Fibroblast of skin of scalp (primary cell): ENCODE measurements around the gene CFAP74.
A peak's percentile ranks its signal among the peaks of the same experiment; 100 is the strongest.

Source experiments
- DNase-seq: peaks from one replicate; pipeline ENCODE4 v3.0.0-alpha.2; 2013

Gene CFAP74

DNA sequence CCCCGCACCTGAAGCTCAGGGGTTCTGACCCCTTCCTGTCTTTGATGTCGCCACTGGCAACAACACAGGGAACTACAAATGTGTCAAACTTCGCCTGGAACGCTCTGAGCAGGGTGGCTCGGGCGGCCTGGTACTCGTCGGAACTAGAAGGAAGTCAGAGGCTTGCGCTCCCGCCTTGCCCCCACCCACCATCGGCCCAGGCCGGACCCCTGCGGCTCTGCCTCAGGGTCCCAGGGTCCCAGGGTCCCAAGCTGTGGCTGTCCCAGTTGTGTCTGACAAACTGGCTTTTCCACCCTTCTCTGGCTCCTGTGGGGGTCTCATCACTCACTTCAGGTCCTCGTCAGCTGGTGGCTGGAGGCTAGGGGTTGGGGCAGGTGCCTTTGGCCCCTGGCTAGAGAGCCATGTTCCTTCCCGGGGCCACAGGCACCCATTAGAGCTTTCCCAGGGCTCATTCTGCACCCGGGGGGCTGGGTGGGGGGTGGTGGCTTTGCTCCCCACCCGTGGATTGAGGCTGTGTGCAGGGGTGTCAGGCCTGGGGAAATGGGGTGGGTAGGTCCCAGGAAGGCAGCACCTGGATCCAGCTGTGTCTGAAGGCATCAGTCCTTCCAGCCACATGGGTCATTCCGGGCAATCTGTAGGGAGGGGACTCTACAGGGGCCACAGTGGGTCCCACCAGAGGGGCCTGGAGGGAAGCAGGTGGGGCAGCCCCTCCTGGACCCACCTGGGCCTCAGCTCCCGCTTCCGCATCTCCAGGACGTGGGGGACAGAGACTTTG is 76.5 kb downstream of the CFAP74 start:
- no peak for DNase-seq

GRCh38 chr1:1926346-1926811 is 77.2 kb downstream of the CFAP74 start:
- DNase-seq, result no peak

- DNase-seq, result no peak
These were observed 77.9 kb downstream of the CFAP74 start for GRCh38 chr1:1925437-1926345.

DNA sequence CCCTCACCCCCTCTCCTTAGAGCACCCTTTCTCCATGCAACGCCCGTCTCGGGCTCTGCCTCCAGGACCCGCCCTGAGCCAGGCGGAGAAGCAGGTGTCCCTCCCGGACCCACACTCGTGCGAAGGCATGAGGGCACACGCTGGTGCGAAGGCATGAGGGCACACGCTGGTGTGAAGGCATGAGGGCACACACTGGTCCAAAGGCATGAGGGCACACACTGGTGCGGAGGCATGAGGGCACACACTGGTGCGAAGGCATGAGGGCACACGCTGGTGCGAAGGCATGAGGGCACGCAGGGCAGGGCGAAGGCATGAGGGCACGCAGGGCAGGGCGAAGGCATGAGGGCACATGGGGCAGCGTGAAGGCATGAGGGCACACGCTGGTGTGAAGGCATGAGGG is 78.7 kb downstream of the CFAP74 start:
- no peak for DNase-seq

DNA sequence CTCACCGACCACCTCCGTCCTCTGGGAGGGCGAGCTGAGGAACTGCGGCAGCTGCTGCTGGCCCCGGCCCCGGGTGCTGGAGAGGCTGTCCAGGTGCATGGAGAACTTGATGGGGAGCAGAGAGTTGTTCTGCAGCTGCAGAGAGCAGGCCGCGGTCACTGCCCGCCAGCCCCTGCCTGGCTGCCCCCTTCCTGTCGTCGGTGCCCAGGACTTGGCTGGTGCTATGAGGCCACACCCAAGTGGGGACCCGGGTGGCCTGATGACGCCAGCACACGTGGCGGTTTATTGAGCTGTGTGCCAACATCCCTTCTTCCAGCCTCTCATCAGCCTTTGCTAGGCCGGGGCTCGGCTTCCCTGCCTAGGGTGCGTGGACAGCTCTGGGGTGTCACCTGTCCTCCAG is 79.2 kb downstream of the CFAP74 start:
- DNase-seq, result no peak

- no peak for DNase-seq
These were observed 80.4 kb downstream of the CFAP74 start for GRCh38 chr1:1922956-1923833.

DNA sequence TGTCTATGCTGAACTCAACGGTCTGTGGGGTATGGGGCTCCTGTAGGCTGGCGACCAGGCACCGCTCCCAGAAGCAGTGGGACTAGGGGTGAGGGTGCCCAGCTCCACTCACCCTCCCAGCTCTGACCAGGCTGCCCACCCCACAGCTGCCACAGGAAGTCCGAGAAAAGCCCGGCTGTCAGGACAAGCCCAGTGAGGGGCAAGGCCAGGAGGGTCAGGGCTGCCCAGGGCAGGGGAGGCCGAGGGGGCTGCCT is 81.0 kb downstream of the CFAP74 start:
- no peak for DNase-seq

- DNase-seq, result no peak
These were observed 81.5 kb downstream of the CFAP74 start for GRCh38 chr1:1921901-1922701.

DNA sequence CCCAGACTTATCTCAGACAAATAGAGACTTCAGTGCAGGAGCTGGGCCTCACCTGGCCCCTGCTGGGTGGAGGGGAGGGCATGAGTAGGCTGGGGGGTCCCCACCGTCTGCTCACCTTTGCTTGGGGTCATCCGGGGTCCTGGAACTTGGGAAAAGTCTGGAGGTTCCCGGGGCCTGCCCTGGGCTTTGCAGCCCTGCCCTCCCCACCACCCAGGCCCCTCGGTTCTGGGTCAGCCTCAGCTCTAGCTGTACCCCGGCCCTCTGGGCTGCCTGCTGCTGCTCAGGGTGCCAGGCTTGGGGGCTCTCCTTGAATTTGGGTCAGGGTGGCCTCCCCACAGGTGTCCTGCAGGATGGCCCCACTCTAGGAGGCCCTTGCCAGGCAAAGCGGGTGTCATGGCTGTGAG is 82.1 kb downstream of the CFAP74 start:
- no peak for DNase-seq

DNA sequence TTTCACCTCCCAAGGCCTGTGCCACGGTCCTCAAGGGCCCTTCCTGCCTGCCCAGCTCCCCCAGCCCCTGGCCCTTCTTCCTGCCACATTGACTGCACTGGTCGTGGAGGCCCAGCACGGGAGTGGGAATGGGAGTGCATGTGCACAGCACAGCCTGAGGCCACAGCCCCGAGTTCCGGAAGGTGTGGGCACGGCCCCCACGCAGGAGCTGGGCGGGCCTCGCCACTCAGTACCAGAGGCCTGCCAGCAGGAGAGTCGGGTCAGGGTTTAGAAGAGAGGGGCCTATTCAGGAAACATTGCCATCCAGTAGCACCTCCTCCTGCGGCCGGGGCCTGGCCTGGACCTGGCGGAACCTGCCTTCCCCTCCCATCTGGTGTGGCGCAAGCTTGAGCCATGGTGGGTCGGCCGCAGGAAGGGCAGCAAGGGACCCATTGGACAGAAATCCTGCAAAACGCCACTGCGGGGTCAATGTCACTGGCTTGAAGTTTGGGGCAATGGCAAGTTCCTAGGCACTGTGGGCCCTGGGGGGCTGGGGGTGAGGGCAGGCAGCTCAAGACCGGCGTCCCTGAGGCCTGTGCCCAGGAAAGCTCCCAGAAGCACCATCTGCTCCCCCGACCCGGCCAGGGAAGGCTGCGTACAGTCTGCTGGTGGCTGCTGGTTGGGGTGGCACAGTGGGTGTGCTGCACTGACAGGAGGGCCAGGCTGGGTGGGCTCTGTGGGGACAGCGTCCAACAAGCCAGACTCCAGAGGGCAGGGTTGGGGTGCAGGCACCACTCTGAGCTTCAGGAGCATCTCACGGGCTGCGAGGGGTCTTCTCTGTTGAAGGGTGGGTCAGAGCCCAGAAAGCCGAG is 82.8 kb downstream of the CFAP74 start:
- no peak for DNase-seq

DNA sequence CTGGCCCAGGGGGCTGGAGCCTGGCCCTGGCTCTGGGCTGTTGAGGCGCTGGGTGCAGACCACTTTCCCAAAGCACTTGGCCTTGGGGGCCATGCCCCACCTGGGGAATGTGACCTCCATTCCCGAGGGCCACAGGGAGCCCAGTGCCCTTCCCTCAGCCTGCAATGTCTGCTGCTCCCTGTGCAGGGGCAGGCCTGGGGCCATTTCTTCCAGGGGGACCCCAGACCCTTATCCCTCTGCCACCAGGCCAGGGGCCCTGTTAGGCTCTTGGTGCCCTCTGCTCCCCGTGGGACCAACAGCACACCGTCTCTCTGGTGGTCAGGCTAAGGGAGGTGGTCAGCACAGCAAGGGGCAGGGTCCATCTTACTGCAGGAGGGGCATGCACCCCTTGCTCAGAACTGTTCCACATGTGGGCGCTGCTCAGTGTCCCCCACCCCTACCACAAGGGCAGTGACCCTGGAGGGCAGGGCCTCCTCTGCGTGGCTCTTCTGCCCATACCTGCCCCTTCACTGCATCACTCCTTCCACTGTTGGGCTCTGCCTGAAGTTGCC is 83.5 kb downstream of the CFAP74 start:
- DNase-seq, result no peak

- DNase-seq, result peak; percentile 96
These were observed 84.1 kb downstream of the CFAP74 start for GRCh38 chr1:1919304-1920056.

- DNase-seq, result no peak
These were observed 84.7 kb downstream of the CFAP74 start, which contains the start of gene TMEM52 for GRCh38 chr1:1918901-1919303. TSS of gene TMEM52 (minus strand) at chr1:1919279. CDS start at chr1:1919265, 14 bp downstream.

DNA sequence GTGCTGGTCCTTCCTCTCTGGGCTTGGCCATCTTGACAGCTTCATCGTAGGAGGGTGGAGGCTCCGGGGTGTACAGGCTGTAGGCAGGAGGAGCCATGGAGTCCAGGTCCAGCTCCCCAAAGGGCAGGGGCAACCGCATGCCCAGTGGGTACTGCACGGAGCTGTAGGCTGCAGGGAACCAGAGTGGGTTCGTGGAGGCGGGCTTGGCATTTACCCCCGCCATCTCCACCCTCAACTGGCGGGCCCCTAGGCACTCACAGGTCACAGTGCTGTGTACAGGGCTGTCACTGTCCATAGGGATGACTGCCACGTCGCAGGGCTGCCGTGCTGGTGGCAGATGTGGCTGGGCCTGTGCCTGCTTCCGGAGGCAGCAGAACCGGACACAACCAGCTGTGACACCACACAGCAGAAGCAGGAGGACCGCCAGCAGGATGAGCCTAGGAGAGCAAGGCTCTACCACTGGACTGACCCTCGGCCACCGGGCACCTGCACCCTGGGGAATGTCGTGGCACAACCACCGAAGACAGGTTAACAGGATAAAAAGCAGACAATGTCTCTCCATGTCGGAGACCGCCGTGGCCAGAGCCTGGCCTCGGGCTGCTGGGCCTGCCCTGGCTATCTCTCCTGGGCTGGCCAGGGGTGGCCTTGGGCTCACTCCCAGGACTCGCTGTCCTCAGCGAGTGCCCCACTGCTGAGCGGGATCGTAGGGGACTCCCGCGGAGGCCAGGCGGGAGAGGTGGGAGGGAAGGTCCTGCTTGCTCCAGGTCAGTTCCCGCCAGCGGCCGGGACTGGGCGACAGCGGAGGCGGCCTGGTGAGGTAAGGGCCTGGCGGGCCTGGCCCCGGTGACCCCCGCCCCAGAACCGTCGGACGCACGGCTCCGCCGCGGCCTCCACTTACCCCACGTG is 85.3 kb downstream of the CFAP74 start:
- DNase-seq, result no peak

GRCh38 chr1:1917304-1917976 is 86.1 kb downstream of the CFAP74 start:
- no peak for DNase-seq

DNA sequence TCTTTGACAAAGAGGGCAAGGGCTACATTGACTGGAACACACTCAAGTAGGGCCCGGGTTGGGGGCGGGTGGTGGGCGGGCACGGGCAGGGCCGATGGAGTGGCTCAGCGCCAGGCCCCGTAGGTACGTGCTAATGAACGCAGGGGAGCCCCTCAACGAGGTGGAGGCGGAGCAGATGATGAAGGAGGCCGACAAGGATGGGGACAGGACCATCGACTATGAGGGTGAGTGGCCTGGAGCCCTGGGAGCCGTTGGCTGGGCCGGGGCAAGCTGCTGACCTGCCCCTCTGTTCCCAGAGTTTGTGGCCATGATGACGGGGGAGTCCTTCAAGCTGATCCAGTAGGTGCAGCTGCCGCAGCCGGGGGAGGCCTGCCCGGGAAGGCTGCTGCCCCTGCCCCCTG is 86.7 kb downstream of the CFAP74 start:
- DNase-seq, result no peak

GRCh38 chr1:1915911-1916840 is 87.4 kb downstream of the CFAP74 start:
- DNase-seq, result no peak
